ENCODE data around the gene SLC2A5.
A peak's percentile ranks its signal among the peaks of the same experiment; 100 is the strongest.

Gene SLC2A5, protein sequence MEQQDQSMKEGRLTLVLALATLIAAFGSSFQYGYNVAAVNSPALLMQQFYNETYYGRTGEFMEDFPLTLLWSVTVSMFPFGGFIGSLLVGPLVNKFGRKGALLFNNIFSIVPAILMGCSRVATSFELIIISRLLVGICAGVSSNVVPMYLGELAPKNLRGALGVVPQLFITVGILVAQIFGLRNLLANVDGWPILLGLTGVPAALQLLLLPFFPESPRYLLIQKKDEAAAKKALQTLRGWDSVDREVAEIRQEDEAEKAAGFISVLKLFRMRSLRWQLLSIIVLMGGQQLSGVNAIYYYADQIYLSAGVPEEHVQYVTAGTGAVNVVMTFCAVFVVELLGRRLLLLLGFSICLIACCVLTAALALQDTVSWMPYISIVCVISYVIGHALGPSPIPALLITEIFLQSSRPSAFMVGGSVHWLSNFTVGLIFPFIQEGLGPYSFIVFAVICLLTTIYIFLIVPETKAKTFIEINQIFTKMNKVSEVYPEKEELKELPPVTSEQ

DNA sequence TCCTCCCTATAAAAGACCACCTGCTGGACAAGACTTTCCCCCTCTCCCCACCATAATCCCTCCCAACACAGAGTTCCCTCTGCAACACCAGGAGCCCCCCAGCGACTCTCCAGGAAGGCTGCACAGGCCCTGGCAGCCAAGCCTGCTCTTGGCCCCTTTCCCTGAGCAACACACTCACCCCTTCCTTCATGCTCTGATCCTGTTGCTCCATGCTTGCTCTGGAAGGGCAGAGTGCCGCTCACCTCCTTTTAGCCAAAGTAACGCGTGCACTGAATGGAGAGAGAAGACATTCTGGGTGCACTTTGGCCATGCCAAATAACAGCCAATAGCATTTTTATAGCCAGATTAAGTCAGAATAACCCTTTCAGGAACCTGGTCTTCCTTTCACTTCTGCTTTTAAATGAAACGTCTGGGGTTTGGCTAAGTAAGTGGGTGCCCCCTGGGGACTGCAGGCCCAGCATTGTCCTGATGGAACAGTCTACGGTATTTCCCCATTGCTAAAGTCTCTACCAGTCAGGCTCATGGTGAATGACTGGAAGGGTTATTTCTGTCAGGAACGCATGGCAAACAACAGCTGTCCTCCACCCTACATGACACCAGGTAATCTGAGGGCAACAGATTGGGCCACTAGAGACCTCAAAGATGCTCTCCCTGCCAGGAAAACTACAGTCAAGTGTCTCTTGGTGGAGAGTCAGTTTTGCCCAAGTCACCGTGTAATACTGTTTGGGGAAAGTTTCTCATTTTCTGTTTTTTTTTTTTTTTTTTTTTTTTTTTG is at the start of gene SLC2A5:
TSS of gene SLC2A5 (minus strand) at position 310 of the 775 bp plus-strand sequence. CDS start at position 211, 99 bp downstream.
- peak; percentile 71 for DNase-seq

DNA sequence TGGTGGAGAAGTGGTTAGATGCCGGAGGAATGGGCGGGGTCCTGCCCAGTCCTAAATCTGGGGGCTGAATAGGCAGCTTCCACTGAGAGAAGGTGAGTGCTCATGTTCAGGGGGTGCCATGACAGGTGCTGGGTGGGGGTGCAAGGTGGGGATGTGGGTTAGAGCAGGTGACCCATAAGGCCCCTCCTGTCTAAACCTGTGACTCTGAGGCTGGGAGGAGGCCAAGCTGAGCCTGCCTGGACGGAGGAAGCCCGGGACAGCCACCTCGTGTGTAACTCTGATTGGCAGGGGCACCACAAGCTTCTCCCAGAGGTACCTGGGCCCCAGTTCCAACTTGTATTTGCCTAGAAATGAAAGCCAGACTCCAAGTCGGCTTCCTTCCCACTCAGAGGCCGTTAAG is 48.8 kb upstream of the SLC2A5 start:
- no peak for DNase-seq

DNA sequence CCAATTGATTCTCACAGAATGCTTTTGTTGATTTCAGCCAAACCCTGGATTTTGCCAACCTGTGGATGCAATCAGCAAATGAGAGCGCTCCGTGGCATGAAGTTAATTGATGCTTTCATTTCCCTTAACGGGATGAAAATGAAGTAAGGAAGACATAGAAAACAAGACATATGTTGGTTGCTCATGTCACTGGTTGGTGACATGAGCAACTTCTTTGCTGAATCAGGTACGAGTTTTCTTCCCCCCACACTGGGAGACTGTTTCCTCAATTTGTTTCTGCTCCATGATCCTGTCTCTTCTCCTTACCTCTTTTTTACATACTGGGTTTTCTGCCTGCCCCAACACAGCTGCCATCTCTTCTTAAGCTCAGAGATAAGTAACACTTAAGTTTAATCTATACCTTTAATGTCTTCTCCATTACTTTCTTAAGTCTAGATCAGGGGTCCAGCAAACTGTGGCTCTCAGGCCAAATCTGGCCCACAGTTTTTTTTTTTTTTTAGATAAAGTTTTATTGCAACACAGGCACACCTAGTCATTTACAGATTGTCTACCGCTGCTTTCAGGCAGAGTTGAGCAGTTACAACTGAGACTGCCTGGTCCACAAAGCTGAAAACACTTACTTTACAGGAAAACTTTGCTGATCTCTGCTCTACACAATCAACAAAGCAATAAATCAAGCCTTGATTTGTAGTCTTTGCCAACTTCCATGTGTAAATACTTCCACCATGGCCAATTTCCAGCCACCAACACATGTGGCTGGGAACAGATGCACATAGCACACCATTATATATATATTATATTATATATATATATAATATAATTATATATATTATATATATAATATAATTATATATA is 46.1 kb upstream of the SLC2A5 start:
- DNase-seq: no peak

DNA sequence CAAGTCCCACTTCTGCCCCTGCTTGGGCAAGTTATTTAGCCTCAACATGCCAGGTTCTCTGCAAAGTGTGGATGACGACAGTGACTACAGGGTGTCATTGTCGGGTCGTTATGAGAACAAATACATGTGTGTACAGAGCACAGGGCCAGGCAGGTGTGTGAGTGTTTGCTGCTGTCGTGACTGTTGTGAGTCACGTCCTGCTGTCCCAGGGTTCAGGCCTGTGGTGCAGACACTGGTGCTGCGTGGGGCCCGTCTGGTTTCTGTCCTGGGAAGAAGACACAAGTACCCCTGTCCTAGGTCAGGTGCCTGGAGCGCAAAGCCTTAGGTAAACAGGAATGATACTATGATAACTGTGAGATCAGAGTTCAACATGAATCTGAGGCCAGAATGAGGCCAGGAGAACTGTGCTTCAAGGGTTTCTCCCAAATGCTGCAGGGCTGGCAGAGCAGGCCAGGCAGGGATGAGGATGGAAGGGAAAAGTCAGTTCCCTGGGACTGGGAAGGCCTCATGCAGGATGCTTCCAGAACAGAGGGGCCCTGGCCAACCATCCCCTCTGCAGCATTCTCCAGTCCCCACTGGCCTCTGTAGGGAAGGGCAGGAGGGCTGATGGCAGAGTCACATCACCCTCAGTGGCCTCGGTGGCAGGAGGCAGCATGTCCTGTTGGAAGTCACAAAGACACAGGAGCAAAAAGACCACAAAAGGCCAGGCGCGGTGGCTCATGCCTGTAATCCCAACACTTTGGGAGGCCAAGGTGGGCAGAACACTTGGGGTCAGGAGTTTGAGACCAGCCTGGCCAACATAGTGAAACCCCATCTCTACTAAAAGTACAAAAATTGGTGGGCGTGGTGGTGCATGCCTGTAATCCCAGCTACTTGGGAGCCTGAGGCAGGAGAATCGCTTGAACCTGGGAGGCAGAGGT is 43.8 kb upstream of the SLC2A5 start:
- no peak for DNase-seq

DNA sequence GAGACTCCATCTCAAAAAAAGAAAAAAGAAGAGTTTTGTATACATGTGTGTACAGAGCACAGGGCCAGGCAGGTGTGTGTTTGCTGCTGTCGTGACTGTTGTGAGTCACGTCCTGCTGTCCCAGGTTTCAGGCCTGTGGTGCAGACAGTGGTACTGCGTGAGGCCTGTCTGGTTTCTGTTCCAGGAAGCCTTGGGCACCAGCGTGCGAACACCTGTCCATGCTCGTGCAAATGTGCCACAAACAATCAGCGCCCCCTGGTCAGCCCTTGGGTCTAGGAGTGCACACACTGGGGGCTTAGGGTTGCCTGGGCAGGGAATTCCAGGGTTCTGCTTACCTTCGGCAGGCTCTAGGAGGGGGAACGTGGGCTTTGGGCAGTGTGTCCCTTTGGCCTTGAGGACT is 42.5 kb upstream of the SLC2A5 start:
- no peak for DNase-seq

DNA sequence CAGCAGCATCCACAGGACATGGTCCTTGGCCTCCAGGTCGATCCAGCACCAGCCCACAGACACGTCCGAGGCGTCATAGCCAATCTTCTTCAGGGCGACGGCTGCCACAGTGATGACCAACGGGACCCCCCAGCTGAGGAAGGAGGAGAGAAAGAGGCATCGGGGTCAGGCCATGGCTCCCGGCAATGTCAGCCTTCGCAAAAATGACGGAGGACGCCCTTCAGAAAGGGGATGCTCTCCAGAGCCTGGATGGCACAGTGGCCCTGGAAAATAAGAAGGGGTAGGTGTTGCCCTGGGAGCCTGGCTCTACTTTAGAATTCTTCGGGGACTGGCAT is 41.9 kb upstream of the SLC2A5 start:
- no peak for DNase-seq

DNA sequence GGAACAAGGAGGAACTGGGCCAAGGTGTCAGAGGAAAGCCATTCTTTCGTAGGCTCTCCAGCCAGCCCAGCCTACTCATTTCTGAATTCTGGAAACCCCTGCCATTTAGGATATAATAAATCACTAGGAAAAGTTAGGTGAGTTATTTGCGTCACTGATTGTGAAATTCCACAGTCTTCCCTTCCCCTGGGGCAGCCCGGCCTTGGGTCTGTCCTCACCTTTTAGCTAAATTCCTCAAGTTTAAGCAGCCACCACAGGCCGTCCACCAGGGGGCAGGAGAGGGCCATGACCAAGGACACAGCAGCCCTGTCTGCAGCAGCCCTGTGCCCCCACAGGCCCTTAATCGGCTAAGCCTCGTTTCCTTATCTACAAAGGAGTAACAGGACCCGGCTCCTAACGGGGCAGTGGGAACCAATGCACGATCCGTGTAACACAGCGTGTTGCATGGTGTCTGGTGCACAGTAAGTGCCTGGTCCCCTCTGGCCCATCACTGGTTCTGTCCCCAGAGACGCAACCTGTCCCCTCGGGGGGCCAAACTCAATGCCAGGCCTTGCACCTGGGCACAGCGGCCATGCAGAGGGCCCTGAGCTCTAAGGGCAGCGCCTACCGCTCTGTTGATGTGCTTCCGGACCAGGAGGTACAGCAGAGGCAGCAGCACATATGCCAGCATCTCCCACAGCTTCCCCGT is 41.4 kb upstream of the SLC2A5 start:
- no peak for DNase-seq

DNA sequence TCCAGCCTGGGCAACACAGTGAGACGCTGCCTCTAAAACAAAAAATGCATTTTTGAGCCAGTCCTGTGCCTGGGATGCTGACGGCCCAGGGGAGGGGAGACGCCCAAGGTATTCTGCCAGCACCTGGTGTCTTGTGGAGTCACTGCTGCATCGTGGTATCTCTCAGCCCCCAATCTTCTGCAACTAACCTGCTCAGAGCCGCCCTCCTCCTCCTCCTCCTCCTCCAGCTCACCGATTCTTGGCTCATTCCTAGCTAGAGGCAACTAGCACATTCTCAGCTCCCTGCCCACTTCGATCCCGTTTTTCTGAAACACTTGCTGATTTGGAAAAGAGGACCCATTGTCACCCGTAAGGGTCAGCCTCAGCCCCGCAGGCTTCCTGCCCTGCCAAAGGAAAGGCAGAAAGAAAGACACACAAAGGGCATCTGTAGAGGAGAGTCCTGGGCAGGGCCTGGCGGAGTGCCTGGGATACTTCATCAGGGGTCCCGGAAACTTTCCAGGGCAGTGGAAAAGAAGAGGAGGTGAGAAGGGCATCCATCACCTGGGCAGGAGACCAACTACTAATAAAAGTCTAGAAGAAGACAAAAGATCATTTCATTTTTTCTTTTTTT is 38.7 kb upstream of the SLC2A5 start:
- DNase-seq: no peak

DNA sequence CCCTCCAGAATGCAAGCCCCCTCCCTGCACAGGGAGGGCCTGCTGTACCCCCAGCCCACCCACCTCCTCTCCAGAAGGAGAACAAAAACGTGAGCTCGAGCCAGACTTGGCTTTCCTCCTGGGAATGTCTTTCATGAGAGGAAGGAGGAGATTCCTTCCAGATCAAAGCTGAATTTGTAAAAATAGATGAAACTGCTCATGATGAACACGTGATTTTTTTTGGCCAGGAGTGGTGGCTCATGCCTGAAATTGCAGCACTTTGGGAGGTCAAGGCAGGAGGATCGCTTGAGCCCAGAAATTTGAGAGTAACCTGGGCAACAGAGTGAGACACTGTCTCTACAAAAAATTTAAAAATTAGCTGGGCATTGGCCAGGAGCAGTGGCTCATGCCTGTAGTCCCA is 37.7 kb upstream of the SLC2A5 start:
- DNase-seq: no peak

DNA sequence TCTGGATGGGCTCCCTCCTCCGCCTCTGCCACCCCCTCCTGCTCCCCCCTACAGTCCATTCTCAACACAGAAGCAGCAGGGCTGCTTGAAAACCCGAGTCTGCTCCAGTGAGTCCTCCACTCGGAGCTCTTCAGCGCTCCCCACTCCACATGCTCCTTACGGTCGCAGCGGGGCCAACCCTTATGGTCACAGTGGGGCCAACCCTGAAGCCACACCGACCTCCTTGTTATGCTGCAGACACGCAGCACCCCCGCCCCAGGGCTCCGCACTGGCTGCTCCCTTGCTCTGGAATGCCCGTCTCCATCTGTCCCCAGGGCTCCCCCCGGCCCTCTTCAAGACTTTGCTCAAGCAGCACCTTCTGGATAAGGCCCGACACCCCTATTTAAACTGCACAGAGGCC is 36.9 kb upstream of the SLC2A5 start:
- no peak for DNase-seq

DNA sequence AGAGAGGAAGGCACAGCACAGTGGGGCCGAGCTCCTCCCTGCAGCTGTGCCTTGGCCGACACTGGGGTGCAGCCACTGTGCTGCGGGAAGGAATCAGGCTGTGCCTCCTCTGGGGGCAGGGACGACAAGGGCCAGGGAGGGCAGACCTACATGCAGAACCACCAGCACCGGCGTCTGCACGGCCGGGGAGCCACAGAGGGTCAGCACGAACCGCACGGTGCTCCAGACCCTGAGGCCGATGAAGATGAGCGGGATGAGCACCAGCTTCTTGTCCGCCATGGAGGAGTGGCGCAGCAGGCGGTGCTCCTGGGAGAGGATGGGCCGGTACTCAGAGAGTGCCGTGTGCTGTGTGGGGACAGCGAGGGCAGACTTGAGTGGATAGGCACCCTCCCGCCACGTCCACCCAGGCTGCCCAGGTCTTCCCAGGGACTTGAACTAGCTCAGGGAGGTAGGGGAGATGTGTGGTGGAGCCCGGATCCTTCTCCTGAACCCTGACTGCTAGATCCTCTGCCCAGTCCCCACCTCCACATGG is 36.0 kb upstream of the SLC2A5 start:
- DNase-seq: no peak

DNA sequence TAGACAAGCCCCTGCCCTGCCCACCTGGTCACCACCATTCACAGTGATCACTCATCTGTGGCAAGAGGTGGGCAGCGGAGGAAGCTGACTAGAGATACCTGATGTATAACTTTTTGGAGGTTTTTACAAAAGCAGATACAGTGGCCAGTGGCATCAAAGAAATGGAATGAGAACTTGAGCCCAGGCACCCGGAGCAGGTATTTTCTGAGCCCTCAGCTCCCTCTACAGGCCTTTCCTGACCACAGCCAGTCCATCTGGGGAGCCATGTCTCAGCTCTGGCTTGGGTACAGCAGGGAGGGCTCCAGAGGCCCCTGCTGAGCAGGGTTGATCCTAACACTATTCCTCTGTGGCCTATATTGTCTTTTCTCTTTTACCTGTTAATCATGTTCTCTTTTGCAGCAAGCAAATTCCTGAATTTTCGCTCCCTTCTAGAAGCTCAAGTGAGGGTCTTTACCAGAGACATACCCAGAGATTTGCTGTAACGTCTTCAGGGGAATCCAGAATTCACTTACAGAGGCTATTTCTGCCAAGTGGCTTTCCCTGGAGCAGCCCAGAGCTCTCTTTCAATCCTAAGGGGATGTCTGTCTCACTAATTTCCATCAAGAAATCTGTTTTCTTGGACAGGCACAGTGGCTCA is 32.2 kb upstream of the SLC2A5 start:
- no peak for DNase-seq

DNA sequence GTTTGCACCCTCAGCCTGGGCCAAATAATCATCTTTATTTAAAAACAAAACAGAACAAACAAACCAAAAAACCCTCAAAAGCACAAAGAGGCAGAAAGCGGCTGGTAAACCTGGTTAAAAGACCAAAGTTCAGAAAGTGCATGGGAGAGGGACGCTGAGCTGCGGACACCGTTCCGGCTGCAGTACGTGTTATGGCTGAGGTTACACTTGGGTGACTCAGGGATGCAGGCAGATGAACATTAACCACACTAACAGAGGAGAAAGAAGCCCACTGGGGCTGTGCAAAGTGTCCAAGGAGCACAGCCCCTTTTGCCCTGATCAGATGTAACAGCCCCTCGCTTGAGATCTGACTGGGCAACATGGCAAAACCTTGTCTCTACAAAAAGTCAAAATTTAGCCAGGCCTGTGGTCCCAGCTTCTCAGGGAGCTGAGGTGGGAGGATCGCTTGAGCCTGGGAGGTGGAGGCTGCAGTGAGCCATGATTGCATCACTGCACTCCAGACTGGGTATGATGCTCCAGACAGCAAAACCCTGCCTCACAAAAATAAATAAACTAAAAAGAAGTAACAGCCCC is 31.1 kb upstream of the SLC2A5 start:
- DNase-seq: no peak

DNA sequence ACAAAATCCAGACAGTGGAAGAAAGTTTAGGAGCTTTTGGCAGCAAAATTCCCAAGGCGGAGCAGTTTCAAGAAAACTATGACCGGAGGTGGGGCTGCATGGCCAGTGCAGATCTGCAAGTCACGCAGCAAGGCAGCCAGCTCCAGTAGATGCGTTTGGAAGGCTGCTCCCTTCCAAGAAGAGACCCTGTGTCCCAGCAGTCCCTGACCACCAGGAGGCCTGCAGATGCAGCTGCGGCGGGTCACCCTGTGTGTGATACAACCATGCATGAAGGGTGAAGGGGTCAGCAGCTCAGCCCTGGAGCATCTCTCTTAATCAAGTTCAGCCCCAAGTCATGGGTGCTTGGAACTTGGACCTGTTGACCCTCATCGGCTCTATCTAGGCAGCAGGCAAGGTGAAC is 30.1 kb upstream of the SLC2A5 start:
- DNase-seq: no peak

DNA sequence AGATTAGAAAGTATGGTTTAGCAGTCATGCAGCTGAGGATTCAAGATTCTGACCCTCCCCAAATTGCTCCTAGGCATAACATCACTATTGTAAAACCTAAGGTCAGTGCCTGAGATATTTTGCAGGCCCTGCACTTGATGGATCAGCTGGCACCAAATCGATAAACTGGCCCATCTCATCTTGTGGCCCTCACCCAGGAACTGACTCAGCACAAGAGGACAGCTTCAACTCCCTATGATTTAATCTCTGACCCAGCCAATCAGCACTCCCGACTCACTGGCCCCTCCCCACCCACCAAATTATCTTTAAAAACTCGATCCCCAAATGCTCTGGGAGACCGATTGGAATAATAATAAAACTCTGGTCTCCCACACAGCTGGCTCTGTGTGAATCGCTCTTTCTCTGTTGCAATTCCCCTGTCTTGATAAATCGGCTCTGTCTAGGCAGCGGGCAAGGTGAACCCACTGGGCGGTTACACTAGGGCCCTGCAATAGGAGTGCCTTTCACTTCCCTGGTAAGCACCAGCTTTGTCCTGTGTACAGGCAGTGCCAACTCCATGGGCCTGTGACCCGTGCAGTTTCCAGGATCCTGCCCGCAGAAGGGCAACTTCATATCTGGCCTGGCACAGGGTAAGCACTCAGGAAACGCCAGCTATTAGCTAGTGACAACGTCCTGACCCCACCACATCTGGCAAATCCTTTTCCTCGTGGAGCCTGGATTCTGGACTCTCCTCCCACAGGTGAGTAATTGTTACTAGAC is 28.7 kb upstream of the SLC2A5 start:
- DNase-seq: no peak

DNA sequence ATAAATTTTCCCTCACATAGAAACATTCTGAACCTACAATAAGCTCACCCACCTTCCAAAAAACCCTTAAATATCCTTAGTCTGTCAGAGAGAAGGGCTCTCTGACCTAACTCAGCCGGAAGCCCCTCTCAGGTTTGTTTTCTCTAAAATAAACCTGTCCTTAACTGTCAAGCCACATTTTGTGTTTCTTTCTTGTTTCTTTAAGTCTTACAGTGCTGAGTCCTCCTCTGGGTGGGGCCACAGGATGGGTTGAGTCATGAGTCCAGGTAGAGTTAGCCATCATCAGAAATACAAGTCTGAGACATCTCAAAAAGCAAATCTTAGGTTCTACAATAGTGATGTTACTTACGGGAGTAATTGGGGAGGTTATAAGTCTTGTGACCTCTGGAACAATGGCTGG is 26.4 kb upstream of the SLC2A5 start:
- DNase-seq: no peak

DNA sequence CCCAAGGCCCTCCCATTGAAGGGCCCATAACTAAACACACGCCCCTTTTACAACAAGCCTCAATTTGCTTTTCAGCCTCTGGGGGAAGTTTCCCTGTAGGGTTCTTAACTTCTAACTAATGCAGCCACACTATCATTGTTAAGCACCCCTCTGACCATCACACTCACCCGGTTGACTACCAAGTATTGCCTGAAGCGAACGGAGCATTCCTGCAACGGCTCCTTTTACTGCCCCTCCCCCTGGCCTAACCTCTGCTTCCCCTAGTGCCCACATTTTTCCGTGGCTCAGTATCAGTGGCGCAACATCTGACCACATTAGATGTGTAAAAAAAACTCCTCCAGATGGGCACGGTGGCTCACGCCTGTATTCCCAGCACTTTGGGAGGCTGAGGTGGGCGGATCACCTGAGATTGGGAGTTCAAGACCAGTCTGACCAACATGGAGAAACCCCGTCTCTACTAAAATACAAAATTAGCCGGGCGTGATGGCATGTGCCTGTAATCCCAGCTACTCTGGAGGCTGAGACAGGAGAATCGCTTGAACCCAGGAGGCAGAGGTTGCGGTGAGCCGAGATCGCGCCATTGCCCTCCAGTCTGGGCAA is 24.7 kb upstream of the SLC2A5 start:
- peak; percentile 35 for DNase-seq

DNA sequence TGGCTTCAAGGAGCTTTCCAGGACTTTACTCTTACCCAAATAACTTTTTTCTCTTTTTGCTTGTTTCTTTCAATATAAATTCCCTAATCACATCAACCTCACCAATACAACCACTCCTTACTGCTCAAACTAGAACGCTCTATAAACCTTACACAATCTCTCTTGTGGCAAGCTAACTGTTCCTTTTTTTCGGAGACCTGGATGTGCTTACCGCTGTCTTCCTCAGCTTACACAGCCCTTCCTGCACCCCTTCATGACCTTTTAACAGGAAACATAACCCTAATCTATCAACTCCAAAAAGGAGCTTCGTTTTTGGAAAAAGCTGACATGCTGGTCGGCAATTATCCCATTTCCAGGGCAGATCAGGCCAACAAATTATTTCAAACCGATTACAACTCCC is 24.1 kb upstream of the SLC2A5 start:
- DNase-seq: no peak

DNA sequence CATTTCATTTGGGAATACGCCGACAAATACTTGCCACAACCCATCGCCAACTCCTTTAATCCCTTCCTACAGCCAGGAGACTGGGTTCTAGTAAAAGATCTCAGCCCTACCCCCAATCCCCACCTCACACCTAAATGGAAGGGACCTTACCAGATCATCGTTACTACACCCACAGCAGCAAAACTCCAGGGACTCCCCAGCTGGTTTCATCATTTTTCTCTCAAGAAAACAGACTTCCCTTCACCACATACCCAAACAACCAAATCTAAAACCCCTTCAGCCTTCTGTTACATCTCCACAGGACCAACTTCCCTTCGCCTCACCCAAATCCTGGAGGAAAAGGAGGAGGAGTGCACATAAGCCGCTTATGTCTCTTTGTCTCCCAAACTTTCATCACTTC is 23.7 kb upstream of the SLC2A5 start:
- no peak for DNase-seq

Data from KG1 (cell line).